Gastroesophageal sphincter (tissue), 3 donors: ENCODE results near the gene BSPRY.

ENCODE experiments used
- POLR2A ChIP-seq, 2 donors: fragments of 450-650 bp; IDR thresholded peaks; one replicate each; pipeline ENCODE4 v1.6.1; 2017; ENCODE audit warnings: antibody characterized with exemption in 2 of 2, mild to moderate bottlenecking in 2 of 2, moderate library complexity in 1 of 2
- POLR2AphosphoS5 ChIP-seq: sonication (generic); formaldehyde crosslinking; IDR thresholded peaks from one replicate; pipeline ENCODE4 v1.6.1; 2017; ENCODE audit warnings: antibody characterized with exemption
- TF ChIP-seq, protein P1 (sequence below), 4 experiments: fragments of 200-600 bp in 2 of 4; fragments of 450-650 bp in 2 of 4; sonication (generic) in 1 of 4; IDR thresholded peaks; one replicate each; pipeline ENCODE4 v1.5.1; 2017 to 2019; ENCODE audit warnings: antibody characterized with exemption in 4 of 4, mild to moderate bottlenecking in 2 of 4, moderate library complexity in 2 of 4

DNA sequence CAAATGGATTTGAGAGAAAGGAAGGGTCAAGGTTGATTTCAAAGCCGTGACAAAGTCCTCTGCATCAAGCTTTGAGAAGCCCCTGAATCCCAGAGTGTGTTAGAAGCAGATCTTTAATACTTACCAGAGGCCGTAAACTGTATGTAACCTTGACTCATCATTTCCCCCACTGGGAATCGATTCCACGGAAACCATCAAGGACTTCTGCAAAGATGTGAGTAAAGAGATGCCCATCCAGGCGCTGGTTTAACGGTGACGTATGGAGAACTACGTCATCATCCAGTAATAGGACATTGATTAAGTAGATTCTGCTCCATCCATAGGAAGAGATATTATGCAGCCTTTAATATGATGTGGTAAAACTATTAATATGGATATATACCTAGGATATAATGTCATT lies 47.8 kb upstream of the BSPRY start:
- TF ChIP-seq, protein P1, sequence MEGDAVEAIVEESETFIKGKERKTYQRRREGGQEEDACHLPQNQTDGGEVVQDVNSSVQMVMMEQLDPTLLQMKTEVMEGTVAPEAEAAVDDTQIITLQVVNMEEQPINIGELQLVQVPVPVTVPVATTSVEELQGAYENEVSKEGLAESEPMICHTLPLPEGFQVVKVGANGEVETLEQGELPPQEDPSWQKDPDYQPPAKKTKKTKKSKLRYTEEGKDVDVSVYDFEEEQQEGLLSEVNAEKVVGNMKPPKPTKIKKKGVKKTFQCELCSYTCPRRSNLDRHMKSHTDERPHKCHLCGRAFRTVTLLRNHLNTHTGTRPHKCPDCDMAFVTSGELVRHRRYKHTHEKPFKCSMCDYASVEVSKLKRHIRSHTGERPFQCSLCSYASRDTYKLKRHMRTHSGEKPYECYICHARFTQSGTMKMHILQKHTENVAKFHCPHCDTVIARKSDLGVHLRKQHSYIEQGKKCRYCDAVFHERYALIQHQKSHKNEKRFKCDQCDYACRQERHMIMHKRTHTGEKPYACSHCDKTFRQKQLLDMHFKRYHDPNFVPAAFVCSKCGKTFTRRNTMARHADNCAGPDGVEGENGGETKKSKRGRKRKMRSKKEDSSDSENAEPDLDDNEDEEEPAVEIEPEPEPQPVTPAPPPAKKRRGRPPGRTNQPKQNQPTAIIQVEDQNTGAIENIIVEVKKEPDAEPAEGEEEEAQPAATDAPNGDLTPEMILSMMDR (IDR thresholded peaks at IDR 0.05) = no peak
- no peak for TF ChIP-seq POLR2A (IDR thresholded peaks at IDR 0.05)
- no peak for TF ChIP-seq POLR2AphosphoS5
